Measurements from ENCODE around the gene SLC38A8.

Gene SLC38A8

GRCh38 chr16:83967838-83968305 is 74.7 kb downstream of the SLC38A8 start, which contains the start of gene NECAB2:
Gene NECAB2, plus strand, starts transcription at chr16:83968244. Its CDS starts 405 bp downstream, at chr16:83968649.
- DNase-seq = no peak

DNA sequence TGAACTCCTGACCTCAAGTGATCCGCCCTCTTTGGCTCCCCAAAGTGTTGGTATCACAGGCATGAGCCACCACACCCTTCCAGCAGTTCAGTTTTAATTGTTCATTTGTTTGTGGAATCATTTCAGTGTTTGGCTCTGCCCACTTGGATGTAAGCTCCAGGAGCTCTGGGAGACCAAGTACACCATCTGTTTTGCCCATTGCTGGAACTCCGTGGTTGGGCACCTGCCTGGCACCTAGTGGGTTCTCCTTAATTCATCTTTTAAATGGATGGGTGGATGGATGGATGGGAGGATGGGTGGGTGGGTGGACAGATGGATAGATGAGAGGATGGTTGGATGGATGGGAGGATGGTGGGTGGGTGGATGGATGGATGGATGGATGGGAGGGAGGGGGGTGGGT is 75.5 kb downstream of the SLC38A8 start:
- DNase-seq = no peak

DNA sequence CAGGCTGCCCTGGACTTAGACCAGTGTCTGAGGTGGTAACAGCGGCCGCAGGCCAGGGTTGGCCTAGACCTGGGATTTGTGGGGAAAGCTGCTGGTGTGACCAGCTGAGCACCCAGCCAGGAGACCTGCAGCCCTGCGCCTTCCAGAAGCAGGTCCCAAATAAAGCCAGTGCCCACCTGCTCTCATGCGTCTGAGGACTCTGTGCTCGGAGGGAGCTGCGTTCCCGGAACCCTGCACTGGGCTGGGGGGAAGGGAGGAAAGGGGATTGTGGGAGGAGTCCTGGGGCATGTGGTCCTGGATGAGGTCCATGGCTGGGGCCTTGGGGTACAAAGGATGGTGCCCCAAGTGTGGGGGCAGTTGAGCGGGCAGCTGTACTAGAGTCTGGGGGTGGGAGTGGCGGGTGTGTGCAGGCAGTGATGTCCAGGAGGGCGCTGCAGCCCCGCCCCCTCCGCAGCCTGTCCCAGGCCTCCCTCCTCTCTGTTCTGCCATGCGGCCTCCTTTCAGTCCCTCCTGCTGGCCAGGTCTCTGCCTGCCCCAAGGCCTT is 76.4 kb downstream of the SLC38A8 start:
- no peak for DNase-seq

GRCh38 chr16:83965444-83966152 is 77.0 kb downstream of the SLC38A8 start:
- DNase-seq = no peak

GRCh38 chr16:83964684-83965443 is 77.7 kb downstream of the SLC38A8 start:
- no peak for DNase-seq

DNA sequence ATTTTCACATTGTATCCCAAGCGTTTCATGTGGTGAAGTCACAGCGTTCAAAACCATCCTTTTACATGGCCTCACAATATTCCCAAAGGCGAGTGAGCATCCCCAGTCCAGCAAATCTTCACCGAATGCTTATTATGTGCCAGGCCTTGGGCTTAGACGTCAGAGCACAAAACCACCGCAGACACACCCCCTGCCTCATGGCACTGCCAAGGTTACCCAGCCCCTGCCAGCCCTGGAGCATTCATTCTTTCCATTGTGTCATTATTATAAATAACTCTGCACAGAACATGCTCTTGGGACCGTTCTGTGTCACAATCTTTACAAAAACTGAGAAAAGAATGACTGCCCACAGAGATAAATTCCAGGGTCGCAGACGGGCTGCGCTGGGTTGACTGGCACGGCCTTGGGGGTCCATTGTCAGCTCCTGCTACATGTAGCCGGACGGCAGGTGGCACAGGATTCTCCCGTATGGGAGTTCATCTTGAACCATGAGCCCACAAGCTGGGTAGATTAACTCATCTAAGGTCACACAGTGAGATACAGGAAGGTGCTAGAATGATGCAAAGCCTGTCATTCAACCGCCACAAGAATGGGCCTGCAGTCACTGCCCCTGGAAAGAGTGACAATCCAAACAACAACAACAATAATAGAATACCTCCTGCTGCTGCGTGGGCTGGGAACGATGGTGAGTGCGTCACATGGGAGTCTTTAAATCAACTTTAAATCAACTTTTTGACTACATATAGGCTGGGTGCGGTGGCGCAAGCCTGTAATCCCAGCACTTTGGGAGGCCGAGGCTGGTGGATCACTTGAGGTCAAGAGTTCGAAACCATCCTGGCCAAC is 79.1 kb downstream of the SLC38A8 start:
- DNase-seq = no peak

GRCh38 chr16:83961591-83961990 is 81.0 kb downstream of the SLC38A8 start:
- no peak for DNase-seq

DNA sequence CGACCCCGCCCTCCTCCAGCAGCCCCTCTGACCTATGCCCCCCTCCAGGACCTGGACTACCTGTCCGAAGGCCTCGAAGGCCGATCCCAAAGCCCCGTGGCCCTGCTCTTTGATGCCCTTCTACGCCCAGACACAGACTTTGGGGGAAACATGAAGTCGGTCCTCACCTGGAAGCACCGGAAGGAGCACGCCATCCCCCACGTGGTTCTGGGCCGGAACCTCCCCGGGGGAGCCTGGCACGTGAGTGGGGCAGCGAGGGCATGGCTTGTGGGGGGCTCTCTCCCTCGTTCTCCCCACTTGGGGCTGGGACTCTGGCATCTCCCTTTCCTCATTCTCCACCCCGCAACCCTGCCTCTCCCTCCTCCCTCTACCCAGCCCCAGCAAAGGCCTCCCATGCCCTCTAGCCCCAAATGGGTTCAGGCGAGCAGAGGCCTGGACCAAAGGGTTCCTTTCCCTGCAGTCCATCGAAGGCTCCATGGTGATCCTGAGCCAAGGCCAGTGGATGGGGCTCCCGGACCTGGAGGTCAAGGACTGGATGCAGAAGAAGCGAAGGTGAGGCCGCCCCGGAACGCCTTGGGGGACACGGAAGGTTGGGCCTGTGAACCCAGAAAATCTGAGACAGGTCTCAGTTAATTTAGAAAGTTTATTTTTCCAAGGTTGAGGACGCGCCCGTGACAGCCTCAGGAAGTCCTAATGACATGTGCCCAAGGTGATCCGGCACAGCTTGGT is 81.9 kb downstream of the SLC38A8 start:
- DNase-seq = no peak
